ENCODE results near the gene LAMB4.

Gene LAMB4

GRCh38 chr7:108104324-108104723 lies 25.8 kb downstream of the LAMB4 start:
- DNase-seq = no peak

GRCh38 chr7:108103558-108104298 lies 26.4 kb downstream of the LAMB4 start:
- DNase-seq = no peak

DNA sequence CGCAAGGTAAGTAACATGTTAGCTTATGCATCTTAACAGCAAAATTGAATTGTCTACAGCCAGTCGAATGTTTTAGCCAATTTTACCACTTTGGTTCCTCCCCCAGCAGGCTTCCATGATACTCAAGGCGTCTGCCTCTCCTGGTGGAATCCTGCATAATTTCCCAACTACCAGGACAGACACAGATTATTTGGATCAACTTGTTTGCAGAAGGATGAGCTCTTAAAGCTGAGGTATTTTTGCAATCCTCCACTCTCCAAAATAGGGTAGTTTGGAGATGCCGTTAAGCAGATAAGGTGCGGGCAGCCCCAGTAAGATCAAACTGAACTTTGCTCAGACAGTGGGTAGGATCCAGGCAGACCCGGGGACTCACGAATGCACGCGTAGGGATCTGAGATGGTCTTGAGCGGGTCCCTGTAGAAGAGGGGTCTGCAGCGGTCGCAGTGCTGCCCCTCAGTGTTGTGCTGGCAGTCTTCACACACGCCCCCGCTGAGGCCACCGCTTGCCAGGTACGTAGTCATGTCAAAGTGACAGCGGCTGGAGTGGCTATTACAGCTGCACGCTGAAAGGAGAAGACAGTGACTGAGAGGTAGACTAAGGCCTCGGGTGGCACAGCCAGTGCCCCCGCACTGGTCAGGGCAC lies 27.4 kb downstream of the LAMB4 start:
- DNase-seq = no peak

- no peak for DNase-seq
These were observed 28.4 kb downstream of the LAMB4 start for GRCh38 chr7:108101759-108102158.

DNA sequence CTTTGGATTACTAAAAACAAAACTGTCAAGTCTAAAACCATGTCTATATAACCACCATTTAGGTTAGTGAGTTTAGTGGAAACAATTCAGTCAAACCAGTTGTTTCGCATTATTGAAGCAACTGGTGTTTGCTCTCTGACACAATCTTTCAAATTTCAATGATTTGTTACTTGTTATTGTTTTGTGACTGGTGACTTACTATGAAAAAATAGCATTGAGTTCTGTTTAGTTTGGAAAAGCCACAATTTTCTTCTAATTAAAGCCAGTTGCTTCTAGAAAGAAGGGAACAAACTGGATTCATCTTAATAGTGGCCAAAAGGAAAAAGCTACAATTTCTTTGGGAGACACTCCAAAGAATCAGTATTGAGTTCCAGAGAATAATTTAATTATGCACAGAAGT lies 30.4 kb downstream of the LAMB4 start:
- no peak for DNase-seq

DNA sequence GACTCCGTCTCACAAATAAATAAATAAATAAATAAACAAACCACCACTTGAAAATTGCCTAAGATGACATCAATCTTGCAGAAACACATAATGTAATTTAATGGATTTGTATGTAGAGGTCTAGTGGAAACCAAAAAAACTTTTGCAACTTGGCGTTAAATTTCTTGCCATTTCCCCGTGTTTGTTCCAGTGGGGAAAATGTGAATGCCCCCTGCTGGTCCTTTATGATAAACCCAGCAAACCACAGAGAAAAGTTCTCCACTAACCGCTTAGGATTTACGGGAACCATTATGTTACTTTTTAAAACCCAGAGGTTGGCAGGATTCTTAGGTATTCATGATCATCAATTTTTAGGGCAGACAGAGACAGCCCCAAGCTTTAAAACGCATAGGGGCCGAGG lies 32.5 kb downstream of the LAMB4 start:
- DNase-seq = no peak

- no peak for DNase-seq
These were observed 33.2 kb downstream of the LAMB4 start for GRCh38 chr7:108096996-108097395.

- no peak for DNase-seq
These were observed 35.0 kb downstream of the LAMB4 start for GRCh38 chr7:108094933-108095710.

DNA sequence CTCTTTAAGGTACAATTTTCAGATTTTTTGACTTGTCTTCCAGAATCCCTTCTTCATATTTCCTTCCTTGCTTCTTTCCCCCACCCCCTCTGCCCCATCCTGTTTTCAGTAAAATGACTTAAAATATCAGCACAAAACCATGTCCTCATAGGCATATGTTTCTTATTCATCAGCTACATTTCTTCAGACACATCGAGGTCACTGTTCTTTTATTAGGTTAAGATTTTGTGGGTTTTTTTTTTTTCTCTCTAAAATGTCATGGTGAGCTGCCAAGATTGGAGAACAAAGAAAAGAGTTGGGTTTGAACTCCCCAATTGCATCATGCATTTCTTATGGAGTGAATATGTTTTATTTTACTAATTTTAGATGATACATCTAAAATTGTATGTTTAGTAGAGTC lies 35.8 kb downstream of the LAMB4 start:
- DNase-seq = no peak

DNA sequence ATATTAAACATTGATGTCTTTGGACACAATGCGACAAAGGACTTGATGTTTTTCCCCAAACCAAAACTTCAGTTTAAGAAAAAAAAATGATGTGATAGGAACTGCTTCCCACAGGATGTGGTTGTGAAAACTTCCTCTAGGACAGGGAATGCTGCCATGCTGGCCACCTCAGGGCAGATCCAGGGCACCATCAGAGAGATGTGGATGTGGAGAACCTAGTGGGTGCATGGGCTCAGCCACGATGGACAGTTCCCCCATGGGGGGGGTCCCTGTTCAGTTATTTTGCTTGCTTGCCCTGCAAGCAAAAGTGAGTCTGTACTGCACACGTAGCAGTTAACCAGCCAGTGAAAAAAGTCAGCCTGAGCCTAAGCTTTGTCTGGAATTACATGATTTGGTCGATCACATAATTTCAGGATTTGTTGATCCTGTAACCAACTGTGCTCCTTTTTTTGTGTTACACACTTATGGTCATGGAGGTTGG lies 36.3 kb downstream of the LAMB4 start:
- no peak for DNase-seq

- no peak for DNase-seq
These were observed 36.8 kb downstream of the LAMB4 start for GRCh38 chr7:108093341-108093740.

- DNase-seq = no peak
These were observed 38.7 kb downstream of the LAMB4 start for GRCh38 chr7:108091461-108091831.

GRCh38 chr7:108090791-108091460 lies 39.2 kb downstream of the LAMB4 start:
- DNase-seq = no peak

DNA sequence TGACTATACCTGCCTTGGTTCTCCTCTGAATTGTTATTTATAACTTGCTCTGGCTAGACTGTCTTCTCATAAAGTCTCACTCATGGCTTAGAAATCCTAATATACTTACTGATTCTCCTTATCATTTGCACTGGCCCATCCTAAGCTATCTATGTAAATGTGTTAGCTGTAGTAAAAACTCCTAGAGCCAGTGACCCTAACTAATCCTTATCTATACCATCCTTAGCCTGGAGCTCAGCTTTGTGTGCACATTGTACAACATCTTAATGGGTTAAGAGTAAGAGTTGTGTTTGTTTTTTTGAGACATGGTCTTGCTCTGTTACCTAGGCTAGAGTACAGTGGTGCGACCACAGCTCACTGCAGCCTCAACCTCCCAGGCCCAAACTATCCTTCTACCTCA lies 40.8 kb downstream of the LAMB4 start:
- no peak for DNase-seq

- no peak for DNase-seq
These were observed 41.4 kb downstream of the LAMB4 start for GRCh38 chr7:108088729-108089128.

GRCh38 chr7:108087778-108088177 lies 42.4 kb downstream of the LAMB4 start:
- no peak for DNase-seq

GRCh38 chr7:108086962-108087361 lies 43.2 kb downstream of the LAMB4 start:
- DNase-seq = no peak

- no peak for DNase-seq
These were observed 43.6 kb downstream of the LAMB4 start for GRCh38 chr7:108086546-108086945.

GRCh38 chr7:108083980-108084379 lies 46.2 kb downstream of the LAMB4 start:
- DNase-seq = no peak

DNA sequence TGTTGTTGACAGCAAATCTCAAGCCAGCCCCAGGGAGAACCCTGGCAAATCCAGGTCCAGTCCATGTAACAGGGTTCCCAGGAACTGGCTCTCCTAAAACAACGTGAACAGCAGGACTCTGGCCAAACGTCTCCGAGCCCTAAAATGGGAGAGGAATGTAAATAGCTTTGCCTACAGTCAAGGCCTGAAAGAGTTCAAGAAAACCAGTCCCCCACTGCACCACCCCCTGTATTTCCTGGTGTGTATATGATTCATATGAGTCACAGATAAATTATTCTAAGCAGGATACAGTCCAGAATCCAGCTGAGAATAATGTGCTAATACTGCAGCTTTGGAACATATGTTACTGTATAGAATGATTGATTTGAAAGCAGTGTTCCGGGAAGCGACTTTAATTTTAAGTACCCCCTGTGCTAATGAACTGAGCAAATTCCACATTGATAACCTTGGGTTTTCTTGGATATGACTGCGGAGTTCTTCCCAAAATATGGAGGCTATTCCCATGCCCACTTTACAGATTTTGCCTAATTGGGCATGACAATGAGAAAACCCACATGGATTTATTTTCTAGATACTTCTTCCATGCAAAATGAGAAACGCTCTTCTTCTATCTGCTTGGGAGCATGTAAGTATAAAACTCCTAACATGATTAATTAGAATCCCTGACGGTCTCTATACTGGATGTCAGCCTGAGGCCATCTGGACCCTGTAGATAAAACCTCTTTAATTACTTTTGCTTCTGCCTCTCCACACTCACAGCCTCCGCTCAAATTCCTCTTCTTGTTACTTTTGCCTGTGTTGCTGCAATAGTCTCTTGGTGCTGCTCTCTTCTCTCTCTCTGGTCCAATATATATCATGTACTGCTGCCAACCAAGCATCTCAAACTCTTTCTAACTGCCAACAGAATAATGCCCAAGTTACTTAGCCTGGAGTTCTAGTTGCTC lies 50.2 kb downstream of the LAMB4 start:
- no peak for DNase-seq

DNA sequence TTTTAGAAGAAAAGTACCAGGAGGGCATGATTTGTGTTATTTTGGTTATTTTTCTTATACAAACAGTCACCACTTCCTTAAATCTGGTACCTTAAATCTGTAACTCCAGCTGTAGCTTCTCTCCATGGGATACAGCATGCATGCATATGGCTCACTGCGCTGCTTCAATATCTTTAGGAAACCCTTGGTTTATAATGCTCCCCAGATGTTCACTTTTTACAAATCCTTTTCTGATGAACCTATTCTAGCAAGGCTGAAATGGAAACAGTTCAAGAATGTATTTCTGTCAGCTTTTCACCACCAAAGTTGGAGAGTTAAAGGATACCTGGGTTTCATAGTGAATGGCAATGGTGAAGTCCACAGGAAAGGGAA lies 50.9 kb downstream of the LAMB4 start:
- no peak for DNase-seq

DNA sequence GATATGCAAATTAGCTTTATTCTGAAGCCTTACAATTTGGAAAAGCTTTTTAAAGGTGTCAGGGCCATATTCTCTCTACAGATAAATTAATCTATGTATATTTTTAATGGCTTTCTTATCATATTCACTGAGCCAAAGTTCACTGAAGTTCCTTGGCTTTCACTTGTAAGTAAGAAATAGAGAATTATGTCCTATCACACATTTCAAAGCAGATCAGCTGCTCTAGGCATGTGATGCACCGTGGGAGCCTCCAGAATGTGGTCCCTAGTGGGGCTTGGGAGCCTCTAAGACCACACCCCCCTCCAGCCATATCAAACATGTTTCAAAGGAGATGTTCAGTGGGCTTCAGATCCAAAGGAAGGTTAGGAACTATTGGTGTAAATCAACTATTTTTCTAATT lies 51.5 kb downstream of the LAMB4 start:
- DNase-seq = no peak
